OCI-LY3 (cell line): Measurements from ENCODE around the gene ARMH4.

Experiments used
- H2AFZ ChIP-seq: fragments of 200-600, 300-600 bp; shearing (Covaris generic); 2 replicates; pipeline ENCODE4 v1.6.0; 2014; ENCODE audit warnings: antibody characterized with exemption, low read depth, low read length
- H3K27ac ChIP-seq: fragments of 200-600, 300-600 bp; sonication (generic); 2 replicates; pipeline ENCODE4 v1.5.1; 2014; ENCODE audit warnings: mild to moderate bottlenecking, low read length, moderate library complexity, mixed read lengths
- H3K27me3 ChIP-seq: fragments of 200-600, 300-600 bp; sonication (generic); 2 replicates; pipeline ENCODE4 v1.6.1; 2014; ENCODE audit warnings: low read depth, low read length, mixed read lengths
- H3K36me3 ChIP-seq: fragments of 200-600, 300-600 bp; sonication (generic); replicated peaks from 2 replicates; pipeline ENCODE3; 2014; ENCODE audit warnings: low read depth, low read length, mixed read lengths
- H3K4me1 ChIP-seq: fragments of 300-600, 200-600 bp; sonication (generic); 2 replicates; pipeline ENCODE4 v1.6.1; 2014; ENCODE audit warnings: low read length, mixed read lengths
- H3K4me2 ChIP-seq: fragments of 200-600, 300-600 bp; sonication (generic); 2 replicates; pipeline ENCODE4 v1.6.1; 2014; ENCODE audit warnings: low read length, mixed read lengths
- H3K4me3 ChIP-seq: fragments of 300-600, 200-600 bp; sonication (generic); 2 replicates; pipeline ENCODE4 v1.5.1; 2014; ENCODE audit warnings: antibody characterized with exemption, mild to moderate bottlenecking, low read length, moderate library complexity
- H3K79me2 ChIP-seq: fragments of 300-600, 200-600 bp; shearing (Covaris generic); 2 replicates; pipeline ENCODE4 v1.6.1; 2014; ENCODE audit warnings: mild to moderate bottlenecking, low read length, mixed read lengths
- H3K9ac ChIP-seq: fragments of 300-600, 200-600 bp; shearing (Covaris generic); 2 replicates; pipeline ENCODE4 v1.6.0; 2014; ENCODE audit warnings: mild to moderate bottlenecking, low read length, moderate library complexity
- H3K9me3 ChIP-seq: fragments of 200-600, 300-600 bp; shearing (Covaris generic); 2 replicates; pipeline ENCODE4 v1.6.1; 2014; ENCODE audit warnings: low read length, mixed read lengths; ENCODE audit not compliant: insufficient read depth
- H4K20me1 ChIP-seq: fragments of 200-600, 300-600 bp; sonication (generic); 2 replicates; pipeline ENCODE4 v1.6.1; 2016; ENCODE audit warnings: low read length, mixed read lengths; ENCODE audit not compliant: insufficient read depth
- EZH2phosphoT487 ChIP-seq: fragments of 200-600 bp; shearing (Covaris generic); IDR thresholded peaks from 2 replicates; pipeline ENCODE4 v1.6.1; 2018; ENCODE audit warnings: antibody characterized with exemption, mixed run types, low read depth
- TF ChIP-seq, protein P1 (sequence below): fragments of 200-600, 300-600 bp; sonication (generic); IDR thresholded peaks from 2 replicates; pipeline ENCODE4 v1.5.1; 2014; ENCODE audit warnings: antibody characterized with exemption, low read length, low read depth

ARMH4 gene

DNA sequence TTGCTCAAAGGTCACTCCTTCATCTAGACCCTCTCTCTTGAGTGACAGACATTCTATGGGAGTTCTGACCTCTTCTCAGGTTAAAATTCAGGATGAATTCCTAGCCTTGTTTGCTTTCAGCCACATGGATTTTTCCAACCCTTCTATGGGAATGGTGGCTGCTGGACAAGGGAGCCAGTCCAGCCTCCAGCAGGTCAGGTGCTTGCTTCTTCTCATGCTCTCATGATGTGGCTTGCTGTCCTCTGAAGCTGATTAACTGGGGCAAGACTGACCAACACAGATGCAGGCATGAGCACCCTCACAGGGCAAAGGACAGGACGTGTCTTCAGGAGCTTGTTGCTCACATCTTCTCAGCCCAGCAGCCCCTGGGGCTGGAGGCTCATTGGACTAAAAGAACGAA lies 188.9 kb downstream of the ARMH4 start:
- H3K4me3 ChIP-seq, result no peak overlapping the region
- no peaks in the 10 kb centered on the region for H4K20me1 ChIP-seq
- H3K9me3 ChIP-seq, result no peaks in the 10 kb centered on the region
- H3K36me3 ChIP-seq, result no peaks in the 10 kb centered on the region
- H3K9ac ChIP-seq, result no peak overlapping the region
- no peak overlapping the region for H3K27ac ChIP-seq
- no peaks in the 10 kb centered on the region for H3K27me3 ChIP-seq
- H3K4me1 ChIP-seq, result no peaks in the 10 kb centered on the region
- H3K4me2 ChIP-seq, result no peak overlapping the region
- no peak overlapping the region for H2AFZ ChIP-seq
- H3K79me2 ChIP-seq, result no peaks in the 10 kb centered on the region
- TF ChIP-seq, protein P1, sequence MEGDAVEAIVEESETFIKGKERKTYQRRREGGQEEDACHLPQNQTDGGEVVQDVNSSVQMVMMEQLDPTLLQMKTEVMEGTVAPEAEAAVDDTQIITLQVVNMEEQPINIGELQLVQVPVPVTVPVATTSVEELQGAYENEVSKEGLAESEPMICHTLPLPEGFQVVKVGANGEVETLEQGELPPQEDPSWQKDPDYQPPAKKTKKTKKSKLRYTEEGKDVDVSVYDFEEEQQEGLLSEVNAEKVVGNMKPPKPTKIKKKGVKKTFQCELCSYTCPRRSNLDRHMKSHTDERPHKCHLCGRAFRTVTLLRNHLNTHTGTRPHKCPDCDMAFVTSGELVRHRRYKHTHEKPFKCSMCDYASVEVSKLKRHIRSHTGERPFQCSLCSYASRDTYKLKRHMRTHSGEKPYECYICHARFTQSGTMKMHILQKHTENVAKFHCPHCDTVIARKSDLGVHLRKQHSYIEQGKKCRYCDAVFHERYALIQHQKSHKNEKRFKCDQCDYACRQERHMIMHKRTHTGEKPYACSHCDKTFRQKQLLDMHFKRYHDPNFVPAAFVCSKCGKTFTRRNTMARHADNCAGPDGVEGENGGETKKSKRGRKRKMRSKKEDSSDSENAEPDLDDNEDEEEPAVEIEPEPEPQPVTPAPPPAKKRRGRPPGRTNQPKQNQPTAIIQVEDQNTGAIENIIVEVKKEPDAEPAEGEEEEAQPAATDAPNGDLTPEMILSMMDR, result no peak
- TF ChIP-seq EZH2phosphoT487, result no peak

DNA sequence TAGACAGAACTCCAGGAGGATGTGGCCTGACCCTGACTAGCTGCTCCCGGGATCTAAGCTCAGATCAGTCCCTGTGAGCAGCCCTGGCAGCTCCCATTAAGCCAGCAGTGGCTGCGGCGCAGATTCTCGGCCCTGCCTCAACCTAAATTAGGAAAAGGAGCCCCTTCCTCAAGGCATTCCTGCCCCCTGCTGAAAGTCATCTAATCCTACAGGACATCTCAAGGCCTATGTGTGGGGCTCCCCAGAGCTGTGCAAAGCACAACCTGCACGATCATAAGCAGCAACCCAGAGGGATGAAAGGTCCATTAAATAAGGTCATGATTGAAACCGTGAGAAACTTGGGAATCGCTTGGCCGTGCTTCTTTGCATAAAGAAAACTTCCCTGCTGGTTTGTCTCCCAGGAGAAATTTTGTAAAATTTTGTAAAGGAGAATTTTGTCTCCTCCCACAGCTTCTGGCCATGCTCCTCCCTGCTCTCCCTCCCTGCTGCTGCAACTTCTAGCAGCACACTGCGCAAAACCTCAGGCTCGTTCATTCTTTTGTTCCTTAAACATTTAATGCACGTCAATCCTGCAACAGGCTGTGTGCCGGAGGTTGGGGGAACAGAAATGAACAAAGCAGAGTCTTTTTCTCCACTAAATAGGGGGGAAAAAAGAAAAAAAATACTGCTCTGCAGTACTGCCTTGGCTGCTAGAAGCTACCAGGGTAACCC lies 189.5 kb downstream of the ARMH4 start:
- H3K79me2 ChIP-seq, result no peaks in the 10 kb centered on the region
- no peaks in the 10 kb centered on the region for H3K9me3 ChIP-seq
- no peaks in the 10 kb centered on the region for H3K36me3 ChIP-seq
- no peaks in the 10 kb centered on the region for H3K4me1 ChIP-seq
- no peak overlapping the region for H3K27ac ChIP-seq
- no peak overlapping the region for H2AFZ ChIP-seq
- no peak overlapping the region for H3K4me2 ChIP-seq
- no peak overlapping the region for H3K9ac ChIP-seq
- no peaks in the 10 kb centered on the region for H4K20me1 ChIP-seq
- TF ChIP-seq EZH2phosphoT487, result no peak
- TF ChIP-seq, protein P1, result no peak
- no peak overlapping the region for H3K4me3 ChIP-seq
- H3K27me3 ChIP-seq, result no peaks in the 10 kb centered on the region

DNA sequence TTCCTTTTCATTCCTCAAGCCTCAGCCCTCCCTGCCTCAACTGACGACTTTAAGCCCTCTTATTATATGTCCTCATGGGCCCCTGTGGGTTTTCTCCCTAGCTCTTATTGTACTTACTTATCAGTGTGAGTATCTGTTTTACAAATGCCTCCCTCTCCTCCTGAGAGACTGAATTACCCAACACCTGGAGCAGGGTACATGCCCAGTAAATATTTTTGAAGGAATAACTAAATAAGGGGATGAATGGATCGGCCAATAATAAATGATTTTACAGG lies 190.3 kb downstream of the ARMH4 start:
- Histone ChIP-seq H3K27ac (no peak overlapping the region), H3K27me3 (no peaks in the 10 kb centered on the region), H3K79me2 (no peaks in the 10 kb centered on the region), H3K9ac (no peak overlapping the region), H2AFZ (no peak overlapping the region), H3K9me3 (no peaks in the 10 kb centered on the region), H3K36me3 (no peaks in the 10 kb centered on the region), H4K20me1 (no peaks in the 10 kb centered on the region), H3K4me3 (no peak overlapping the region), H3K4me1 (no peaks in the 10 kb centered on the region), H3K4me2 (no peak overlapping the region)
- no peak for TF ChIP-seq EZH2phosphoT487
- TF ChIP-seq, protein P1, result no peak

- no peaks in the 10 kb centered on the region for H4K20me1 ChIP-seq
- no peak overlapping the region for H3K4me3 ChIP-seq
- no peak overlapping the region for H2AFZ ChIP-seq
- no peak overlapping the region for H3K4me2 ChIP-seq
- no peaks in the 10 kb centered on the region for H3K79me2 ChIP-seq
- no peaks in the 10 kb centered on the region for H3K36me3 ChIP-seq
- TF ChIP-seq, protein P1, result no peak
- TF ChIP-seq EZH2phosphoT487, result no peak
- no peak overlapping the region for H3K27ac ChIP-seq
- no peaks in the 10 kb centered on the region for H3K9me3 ChIP-seq
- no peak overlapping the region for H3K9ac ChIP-seq
- no peaks in the 10 kb centered on the region for H3K27me3 ChIP-seq
- H3K4me1 ChIP-seq, result no peaks in the 10 kb centered on the region
Observed at GRCh38 chr14:57960946-57961785, 190.8 kb downstream of the ARMH4 start.
